ENCODE measurements around the gene THBD.

Gene THBD

GRCh38 chr20:23009636-23010035, 39.8 kb downstream of the THBD start:
- no peak for DNase-seq (ENCODE audit: low spot score)

DNA sequence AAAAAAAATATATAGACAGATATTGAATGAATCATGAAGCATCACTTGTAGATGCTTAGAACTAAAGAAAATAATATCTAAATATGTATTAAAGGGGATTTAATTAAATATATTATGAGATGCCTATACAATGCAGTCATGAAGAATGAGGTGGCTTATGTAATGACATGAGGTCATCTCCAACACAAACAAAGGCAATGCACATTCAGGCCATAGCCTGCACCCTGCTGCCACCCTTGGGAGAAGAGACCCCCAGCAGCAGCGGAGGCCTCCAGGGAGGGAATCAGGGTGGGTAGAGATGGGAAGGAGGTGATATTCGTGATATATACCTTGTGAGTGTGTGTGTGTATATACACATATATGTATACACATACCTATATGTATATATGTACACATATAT, 40.8 kb downstream of the THBD start:
- DNase-seq (ENCODE audit: low spot score), result no peak

- no peak for DNase-seq (ENCODE audit: low spot score)
Measured at GRCh38 chr20:23007886-23008655, 41.4 kb downstream of the THBD start.

DNA sequence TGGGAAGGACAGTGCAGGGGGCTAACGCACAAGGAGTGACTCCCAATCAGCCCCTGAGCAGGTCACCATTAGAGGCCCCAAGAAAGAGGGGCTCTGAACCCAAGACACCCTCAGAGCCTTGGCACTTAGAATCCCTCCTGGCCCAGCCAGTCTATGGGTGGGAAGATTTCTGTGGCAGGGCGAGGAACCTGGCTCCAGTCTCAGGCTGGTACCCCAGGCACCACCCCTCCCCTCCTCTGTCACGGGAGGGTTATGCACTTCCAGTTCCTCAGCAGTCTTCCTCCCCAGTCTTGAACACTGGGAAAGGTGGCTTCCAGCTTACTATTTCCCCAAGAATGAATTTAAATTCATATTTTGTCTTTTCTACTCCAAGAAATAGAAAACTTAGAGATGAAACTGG, 42.0 kb downstream of the THBD start:
- no peak for DNase-seq (ENCODE audit: low spot score)

- DNase-seq (ENCODE audit: low spot score), result no peak
Measured at GRCh38 chr20:23005776-23006175, 43.7 kb downstream of the THBD start.

DNA sequence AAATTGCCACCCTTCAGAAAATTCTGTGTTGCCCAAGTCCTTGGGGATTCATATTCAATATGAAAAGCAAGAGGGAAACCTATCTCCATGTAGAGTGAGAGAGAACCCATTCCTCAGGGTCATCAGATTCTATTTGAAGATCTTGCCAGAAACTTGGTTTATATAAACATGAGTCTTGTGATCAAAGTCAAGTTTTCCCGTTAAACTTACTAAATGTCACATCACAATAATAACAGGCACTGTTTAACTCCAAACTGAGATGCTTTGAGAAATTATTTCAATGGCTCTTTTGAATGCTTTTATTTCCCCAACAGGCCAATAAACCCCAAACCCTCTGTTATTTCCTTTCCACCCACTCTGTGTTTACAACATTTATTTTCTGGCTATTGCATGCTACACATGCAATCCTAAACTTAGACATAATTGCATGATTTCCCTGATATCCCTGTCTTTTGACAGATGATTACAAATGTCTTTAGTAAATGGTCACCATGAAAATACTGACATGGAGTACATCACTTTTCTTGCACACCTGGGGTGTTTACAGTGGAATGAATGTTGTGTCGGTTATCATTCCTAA, 45.5 kb downstream of the THBD start:
- DNase-seq (ENCODE audit: low spot score), result no peak

- no peak for DNase-seq (ENCODE audit: low spot score)
Measured at GRCh38 chr20:23003077-23003635, 46.3 kb downstream of the THBD start.

DNA sequence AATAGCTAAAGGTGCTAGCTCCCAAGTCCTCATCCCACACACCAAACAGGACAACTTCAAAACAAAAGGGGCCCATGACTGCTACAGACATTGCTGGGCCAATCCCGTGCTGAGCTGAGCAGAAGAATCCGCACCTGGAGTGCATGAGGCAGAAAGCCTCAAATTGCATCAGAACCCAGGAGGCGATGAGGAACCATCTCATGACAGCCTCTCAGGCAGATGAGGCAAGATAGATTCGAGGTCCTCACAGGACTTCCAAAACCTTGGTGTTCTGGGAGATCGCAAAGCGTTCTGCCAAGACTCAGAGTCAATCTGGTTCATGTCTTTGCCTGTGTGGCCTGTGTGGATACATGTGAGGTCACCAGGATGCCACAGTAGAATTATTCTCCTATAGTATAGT, 47.2 kb downstream of the THBD start:
- no peak for DNase-seq (ENCODE audit: low spot score)

DNA sequence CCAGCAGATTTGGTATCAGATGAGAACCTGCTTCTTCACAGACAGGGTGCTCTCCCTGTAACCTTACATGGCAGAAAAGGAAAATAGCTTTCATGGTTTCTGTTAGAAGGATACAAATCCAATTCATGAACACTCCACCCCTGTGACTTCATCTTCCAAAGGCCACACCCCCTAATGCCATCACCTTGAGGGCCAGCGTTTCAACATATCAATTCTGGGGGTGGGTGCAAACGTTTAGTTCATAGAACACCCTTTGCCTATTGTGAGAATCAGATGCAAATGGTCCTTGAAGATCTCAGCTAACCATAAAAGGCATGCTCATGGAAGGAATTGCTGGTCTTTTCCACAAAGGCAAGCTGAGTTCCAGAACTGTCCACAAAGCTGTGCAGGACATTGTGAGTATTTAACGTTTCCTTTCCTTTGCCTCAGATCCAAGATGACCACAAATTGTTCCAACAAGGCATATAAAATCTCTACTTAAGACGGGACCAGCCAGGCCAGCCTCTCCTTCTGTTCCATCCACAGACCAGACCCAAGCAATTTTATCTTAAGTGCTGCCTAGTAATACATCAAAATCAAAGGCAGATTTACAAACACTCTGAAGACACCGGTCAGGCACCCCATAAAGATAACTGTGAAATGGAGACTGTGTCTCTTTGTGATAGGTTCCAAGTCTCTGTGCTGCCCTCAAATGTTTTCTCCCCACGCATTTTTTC, 49.1 kb downstream of the THBD start:
- DNase-seq (ENCODE audit: low spot score), result no peak

DNA sequence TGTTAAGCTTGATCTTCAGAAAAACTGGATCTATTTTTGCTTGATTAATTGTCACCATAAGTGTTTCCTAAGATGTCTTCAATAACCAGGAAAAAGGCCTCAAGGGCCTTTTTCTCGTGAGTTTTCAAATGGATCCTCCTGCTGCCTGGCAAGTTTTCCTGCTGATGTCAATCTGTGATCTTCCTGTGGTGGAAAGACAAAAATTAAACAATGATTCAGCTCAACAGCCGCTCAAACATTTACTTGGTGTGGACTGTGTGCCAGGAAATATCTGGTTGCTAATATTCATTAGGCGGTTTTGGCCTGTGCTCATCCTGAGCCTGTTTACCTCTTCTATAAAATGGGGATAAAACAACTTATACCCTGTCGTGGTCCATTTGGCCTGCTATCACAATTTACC, 49.7 kb downstream of the THBD start:
- no peak for DNase-seq (ENCODE audit: low spot score)

- DNase-seq (ENCODE audit: low spot score), result no peak
Measured at GRCh38 chr20:22998476-22998875, 51.0 kb downstream of the THBD start.

- DNase-seq (ENCODE audit: low spot score), result no peak
Measured at GRCh38 chr20:22995923-22996322, 53.5 kb downstream of the THBD start.

Data from CD4-positive, alpha-beta T cell treated with Interleukin-15 for 4 hours (primary cell).